DND-41 (cell line): Measurements from ENCODE around the gene MYO5A.

Experiments
- EZH2 ChIP-seq: IDR thresholded peaks from 3 replicates; pipeline ENCODE4 v1.6.1; 2012; ENCODE audit warnings: borderline replicate concordance, low read depth, mild to moderate bottlenecking, moderate library complexity, low read length, inconsistent platforms; ENCODE audit not compliant: severe bottlenecking
- TF ChIP-seq, protein P1 (sequence below): IDR thresholded peaks from 2 replicates; pipeline ENCODE4 v1.5.1; 2012; ENCODE audit warnings: borderline replicate concordance, low read length, moderate library complexity, mild to moderate bottlenecking; ENCODE audit not compliant: poor library complexity, severe bottlenecking; ENCODE audit errors: extremely low read depth

DNA sequence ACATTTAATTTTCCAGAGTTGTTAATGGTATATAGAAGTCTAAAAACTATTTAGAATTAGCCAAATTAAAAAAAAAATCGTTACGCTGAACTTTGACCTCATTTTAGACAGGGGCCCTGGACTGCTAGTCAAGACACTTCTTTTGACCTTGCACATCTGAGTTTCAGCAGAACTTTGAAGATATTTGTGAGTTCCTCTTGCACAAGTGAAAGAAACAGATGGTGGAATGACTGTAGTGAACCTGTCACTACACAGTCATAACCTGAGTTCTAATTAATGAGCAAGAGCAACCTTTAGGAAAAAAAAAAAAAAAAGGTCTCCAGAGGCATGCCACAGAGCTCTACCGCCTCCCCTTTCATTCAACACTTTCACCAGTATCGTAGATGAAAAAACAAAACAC, 238.4 kb downstream of the MYO5A start:
- TF ChIP-seq, protein P1, sequence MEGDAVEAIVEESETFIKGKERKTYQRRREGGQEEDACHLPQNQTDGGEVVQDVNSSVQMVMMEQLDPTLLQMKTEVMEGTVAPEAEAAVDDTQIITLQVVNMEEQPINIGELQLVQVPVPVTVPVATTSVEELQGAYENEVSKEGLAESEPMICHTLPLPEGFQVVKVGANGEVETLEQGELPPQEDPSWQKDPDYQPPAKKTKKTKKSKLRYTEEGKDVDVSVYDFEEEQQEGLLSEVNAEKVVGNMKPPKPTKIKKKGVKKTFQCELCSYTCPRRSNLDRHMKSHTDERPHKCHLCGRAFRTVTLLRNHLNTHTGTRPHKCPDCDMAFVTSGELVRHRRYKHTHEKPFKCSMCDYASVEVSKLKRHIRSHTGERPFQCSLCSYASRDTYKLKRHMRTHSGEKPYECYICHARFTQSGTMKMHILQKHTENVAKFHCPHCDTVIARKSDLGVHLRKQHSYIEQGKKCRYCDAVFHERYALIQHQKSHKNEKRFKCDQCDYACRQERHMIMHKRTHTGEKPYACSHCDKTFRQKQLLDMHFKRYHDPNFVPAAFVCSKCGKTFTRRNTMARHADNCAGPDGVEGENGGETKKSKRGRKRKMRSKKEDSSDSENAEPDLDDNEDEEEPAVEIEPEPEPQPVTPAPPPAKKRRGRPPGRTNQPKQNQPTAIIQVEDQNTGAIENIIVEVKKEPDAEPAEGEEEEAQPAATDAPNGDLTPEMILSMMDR = no peak
- no peak for TF ChIP-seq EZH2
